ENCODE measurements around the gene NBPF15.
"Not testable (repeated sequence)": the region's sequence is repeated elsewhere in the genome, so short reads cannot be mapped to it uniquely, and the experiment has no call there.

NBPF15 gene

DNA sequence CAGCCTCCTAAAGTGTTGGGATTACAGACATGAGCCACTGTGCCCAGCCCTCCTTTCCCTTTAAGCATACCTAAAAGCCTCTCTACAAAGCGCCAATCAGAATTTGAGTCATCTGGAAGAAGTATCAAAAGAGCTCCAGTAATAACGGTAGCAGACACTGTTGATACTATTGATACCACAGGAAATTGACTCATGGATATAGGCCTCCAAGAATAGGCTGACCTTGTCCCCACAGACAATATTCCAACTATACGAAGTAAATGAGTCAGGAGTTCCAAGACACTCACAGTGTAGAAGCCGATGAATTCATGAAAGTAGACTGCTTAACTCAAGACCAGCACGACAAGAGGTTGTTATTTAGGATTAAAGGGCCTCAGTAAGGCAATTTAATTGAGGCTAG is 58.7 kb downstream of the NBPF15 start:
- H3K4me3 ChIP-seq (ENCODE audit: low read depth, low read length) = not testable (repeated sequence)

DNA sequence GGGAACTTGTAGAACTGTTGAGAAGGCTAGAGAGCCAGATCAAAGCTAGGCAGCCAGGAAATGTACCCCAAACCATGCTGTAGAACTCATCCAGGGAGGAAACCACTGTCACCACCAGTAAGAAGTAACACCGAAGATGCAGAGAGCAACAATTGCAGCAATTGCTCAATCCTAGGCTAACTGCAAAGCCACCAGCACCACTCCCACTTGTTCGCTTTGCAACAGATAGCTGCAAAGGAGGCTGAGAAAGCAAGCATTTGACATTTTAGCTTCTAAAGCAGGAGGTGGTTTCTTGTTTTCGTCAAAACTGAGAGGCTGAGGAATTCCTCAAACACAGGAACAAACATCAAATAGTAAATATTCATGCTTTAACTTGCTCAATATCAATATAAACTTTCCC is 89.8 kb downstream of the NBPF15 start:
- not testable (repeated sequence) for H3K4me3 ChIP-seq (ENCODE audit: low read depth, low read length)
